ENCODE measurements around the gene FCGR1A. TPM values are rescaled to one million over a fixed set of nuclear protein-coding genes. Genes with fewer than 3 reads are reported as not detected.
A peak's percentile ranks its signal among the peaks of the same experiment; 100 is the strongest.
"Not testable (repeated sequence)": the region's sequence is repeated elsewhere in the genome, so short reads cannot be mapped to it uniquely, and the experiment has no call there.

The FCGR1A gene
- total RNA-seq, 2 donors from 2014 or later = not detected

DNA sequence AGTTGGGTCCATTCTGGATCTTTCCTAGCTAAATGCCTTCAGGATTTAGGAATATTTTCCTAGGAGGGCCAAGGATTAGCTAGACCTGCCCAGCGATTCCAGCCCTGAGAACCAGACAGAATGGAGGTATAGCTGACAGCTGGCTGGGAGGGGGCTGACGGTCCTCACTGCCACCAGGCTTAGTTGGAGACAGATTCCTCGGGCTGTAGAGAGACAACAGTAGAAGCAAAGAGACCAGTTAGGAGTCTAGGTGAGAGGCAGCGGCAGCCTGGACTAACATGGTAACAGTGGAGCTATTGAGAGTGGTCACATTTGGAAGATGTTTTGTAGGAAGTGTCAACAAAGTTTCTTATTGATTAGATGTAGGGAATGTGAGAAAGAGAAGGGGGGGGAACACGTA is 11.4 kb downstream of the FCGR1A start:
- ATAC-seq (replicated peaks); H3K4me1 Mint-ChIP-seq; H3K27ac Mint-ChIP-seq; H3K4me3 Mint-ChIP-seq; H3K9me3 Mint-ChIP-seq; H3K27me3 Mint-ChIP-seq; H3K36me3 Mint-ChIP-seq (ENCODE audit: low read depth): not testable (repeated sequence)

DNA sequence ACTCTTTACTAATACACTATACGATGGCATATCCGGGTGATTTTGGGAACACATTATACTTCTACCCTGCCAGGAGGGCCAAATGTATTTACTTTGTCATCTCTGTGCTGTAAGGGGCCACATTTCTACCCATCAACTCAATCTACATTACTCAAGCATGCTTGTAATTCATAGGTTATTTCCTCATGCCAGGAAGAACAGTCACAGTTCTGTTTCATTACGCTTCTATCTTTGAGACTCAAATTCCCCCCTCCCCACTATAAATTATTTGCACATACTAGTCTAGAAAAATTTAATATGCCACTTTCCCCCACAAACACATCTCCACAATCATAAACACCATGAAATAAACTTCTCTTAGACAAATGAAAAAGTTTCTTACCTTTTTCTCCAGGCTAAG is 19.1 kb downstream of the FCGR1A start:
- H3K27me3 Mint-ChIP-seq; H3K4me1 Mint-ChIP-seq; H3K4me3 Mint-ChIP-seq; H3K9me3 Mint-ChIP-seq; H3K36me3 Mint-ChIP-seq (ENCODE audit: low read depth); H3K27ac Mint-ChIP-seq; ATAC-seq (replicated peaks): not testable (repeated sequence)

DNA sequence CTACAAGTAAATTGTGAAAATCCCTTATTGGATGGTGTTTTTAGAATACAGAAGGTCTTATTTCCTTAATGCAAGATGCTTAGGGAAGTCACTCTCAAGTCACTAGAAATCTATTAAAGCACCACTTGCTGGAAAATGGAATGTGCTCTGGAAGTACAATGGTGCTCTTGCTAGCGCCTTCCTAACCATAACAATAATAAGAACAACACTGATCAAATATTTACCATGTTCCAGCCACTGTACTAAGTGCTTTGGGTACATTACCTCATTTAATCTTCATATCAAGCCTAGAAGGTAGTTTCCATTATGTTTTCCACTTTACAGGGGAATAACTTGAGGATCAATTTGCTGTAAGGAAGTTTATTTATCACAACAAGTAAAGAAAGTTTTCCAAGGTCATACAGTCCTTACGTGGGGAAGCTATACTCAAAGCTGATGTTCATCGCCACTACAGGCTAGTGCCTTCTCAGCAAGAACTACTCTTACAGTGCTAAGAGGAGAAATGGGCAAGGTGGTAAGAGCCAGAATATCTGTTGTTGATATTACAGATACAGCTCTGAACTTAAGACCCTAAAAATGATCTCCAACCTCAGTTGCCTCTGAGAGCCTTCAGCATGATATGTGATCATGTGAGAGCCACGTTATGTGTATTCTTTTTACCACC is 22.1 kb downstream of the FCGR1A start:
- H3K4me1 Mint-ChIP-seq; ATAC-seq (replicated peaks); H3K36me3 Mint-ChIP-seq (ENCODE audit: low read depth); H3K27me3 Mint-ChIP-seq; H3K4me3 Mint-ChIP-seq; H3K9me3 Mint-ChIP-seq; H3K27ac Mint-ChIP-seq: not testable (repeated sequence)

DNA sequence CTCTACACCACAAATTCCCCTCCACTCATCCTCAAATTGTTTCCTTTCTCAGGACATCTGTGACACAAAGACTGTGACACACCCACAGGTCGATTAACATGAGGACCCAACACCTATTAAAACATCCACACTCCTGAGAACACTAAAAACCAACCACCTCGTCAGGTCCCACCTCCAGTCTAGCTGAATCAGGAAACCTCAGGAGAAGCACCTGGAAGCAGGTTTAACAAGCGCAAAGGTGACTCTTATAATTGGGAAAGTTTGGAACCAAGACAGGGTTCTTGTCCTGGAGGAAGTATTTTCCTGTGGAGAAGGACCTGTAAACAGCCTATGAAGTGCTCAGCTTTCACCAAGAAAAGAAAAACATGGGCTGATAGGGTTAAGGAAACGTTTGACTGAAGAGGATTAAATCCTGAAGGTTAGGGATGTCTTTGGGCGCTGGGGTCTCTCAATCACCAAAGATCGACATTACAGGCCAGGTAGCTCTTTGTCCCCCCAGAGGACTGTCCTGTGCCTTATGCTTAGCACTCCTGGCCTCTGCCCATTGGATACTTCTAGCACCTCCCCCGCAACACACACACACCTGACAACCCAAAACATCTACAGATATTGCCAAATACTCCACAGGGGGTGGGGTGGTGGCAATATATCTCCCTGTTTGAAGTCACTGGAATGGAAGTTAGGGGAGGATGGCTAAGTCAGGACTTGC is 28.4 kb downstream of the FCGR1A start:
- peak overlapping the region; percentile 90 for H3K4me3 Mint-ChIP-seq
- H3K4me1 Mint-ChIP-seq; H3K27me3 Mint-ChIP-seq; H3K36me3 Mint-ChIP-seq (ENCODE audit: low read depth); H3K9me3 Mint-ChIP-seq; ATAC-seq (replicated peaks): not testable (repeated sequence)
- peak overlapping the region; percentile 93 for H3K27ac Mint-ChIP-seq

DNA sequence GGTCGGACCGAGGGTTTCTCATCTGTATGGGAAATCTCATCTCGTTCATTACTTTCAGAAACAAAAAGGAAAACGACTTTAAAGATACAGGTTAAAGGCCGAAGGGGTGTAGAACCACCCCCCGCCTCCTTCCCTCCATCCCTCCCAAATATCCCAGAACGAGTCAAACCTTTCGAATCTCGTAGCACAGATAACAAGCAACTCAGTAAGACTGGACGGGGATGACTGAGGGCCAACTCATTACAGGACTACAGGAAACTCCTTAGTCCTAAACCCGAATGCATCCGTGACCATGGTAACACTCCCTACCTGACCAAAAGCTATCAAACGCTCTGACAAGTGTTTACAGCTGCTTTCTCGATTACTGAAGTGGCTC is 29.0 kb downstream of the FCGR1A start:
- peak; percentile 65 for ATAC-seq (replicated peaks)
- H3K27me3 Mint-ChIP-seq; H3K9me3 Mint-ChIP-seq; H3K4me1 Mint-ChIP-seq; H3K36me3 Mint-ChIP-seq (ENCODE audit: low read depth): not testable (repeated sequence)
- Mint-ChIP-seq H3K4me3 (peak overlapping the region; percentile 90), H3K27ac (peak overlapping the region; percentile 93)

DNA sequence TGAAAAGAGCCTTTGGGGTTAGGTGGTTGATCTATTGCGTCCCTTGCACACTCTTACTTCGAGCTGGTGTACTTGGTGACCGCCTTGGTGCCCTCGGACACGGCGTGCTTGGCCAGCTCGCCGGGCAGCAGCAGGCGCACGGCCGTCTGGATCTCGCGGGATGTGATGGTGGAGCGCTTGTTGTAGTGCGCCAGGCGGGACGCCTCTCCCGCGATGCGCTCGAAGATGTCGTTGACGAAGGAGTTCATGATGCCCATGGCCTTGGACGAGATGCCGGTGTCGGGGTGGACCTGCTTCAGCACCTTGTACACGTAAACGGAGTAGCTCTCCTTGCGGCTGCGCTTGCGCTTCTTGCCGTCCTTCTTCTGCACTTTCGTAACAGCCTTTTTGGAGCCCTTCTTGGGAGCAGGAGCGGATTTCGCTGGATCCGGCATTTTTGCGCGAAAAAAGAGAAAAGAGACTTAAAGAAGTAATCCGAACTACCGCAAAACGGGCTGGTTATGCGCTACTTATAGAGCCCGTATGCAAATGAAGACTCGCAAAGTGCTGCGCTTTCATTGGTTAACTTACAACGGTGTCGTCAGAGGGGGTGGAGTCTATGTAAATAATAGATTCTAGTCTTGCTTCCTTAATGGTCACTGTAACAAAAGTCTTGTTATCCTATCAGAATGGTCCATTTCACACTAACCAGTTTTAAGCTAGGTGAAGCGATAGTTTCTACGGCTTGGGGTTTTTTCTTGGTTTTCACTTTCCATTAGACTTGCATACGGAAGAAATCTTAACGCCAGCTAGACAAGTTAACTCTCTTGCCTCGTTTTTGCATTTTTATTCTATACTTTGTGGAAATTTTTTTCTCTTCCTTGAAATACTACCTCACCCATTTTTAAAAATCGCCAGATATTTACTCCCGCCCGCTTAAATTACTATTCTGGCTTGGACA is 29.7 kb downstream of the FCGR1A start:
- Mint-ChIP-seq H3K4me3 (peak overlapping the region; percentile 90), H3K27ac (peak overlapping the region; percentile 93)
- not testable (repeated sequence) for H3K4me1 Mint-ChIP-seq; H3K36me3 Mint-ChIP-seq (ENCODE audit: low read depth); H3K27me3 Mint-ChIP-seq; H3K9me3 Mint-ChIP-seq
- ATAC-seq (replicated peaks) = peak; percentile 84

- Mint-ChIP-seq H3K27ac (peak overlapping the region; percentile 93), H3K4me3 (peak overlapping the region; percentile 90)
- H3K27me3 Mint-ChIP-seq; H3K4me1 Mint-ChIP-seq; H3K36me3 Mint-ChIP-seq (ENCODE audit: low read depth); H3K9me3 Mint-ChIP-seq: not testable (repeated sequence)
- peak; percentile 47 for ATAC-seq (replicated peaks)
Observed at GRCh38 chr1:149812893-149813801, 30.7 kb downstream of the FCGR1A start.

GRCh38 chr1:149820387-149820786 is 37.9 kb downstream of the FCGR1A start:
- H3K4me3 Mint-ChIP-seq; H3K27ac Mint-ChIP-seq; H3K4me1 Mint-ChIP-seq; ATAC-seq (replicated peaks); H3K9me3 Mint-ChIP-seq; H3K27me3 Mint-ChIP-seq; H3K36me3 Mint-ChIP-seq (ENCODE audit: low read depth): not testable (repeated sequence)

DNA sequence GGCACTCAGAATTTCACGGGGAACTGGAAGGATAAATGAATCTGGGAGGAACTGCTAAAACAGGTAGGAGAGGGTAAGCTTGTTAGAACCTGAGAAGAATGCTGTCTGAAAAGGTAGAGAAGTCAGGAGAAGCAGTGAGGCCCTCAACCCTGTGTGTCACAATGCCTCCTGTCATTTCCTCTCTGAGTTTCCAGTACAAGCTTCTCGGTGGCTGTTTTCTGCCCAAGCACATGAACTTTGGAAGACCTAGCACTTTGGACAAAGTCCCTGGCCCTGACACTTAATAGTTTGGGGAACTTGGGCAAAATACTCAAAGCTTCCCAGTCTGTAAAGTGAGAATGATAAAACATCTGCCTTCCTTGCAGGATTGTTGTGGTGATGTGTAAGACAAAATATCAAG is 44.1 kb downstream of the FCGR1A start:
- H3K27me3 Mint-ChIP-seq; H3K36me3 Mint-ChIP-seq (ENCODE audit: low read depth); H3K4me1 Mint-ChIP-seq; H3K27ac Mint-ChIP-seq; ATAC-seq (replicated peaks); H3K9me3 Mint-ChIP-seq; H3K4me3 Mint-ChIP-seq: not testable (repeated sequence)

GRCh38 chr1:149831764-149832315 is 49.3 kb downstream of the FCGR1A start:
- not testable (repeated sequence) for H3K27ac Mint-ChIP-seq; ATAC-seq (replicated peaks); H3K36me3 Mint-ChIP-seq (ENCODE audit: low read depth); H3K9me3 Mint-ChIP-seq; H3K27me3 Mint-ChIP-seq; H3K4me3 Mint-ChIP-seq; H3K4me1 Mint-ChIP-seq

GRCh38 chr1:149832316-149833126 is 50.0 kb downstream of the FCGR1A start:
- H3K4me3 Mint-ChIP-seq; H3K27me3 Mint-ChIP-seq; H3K9me3 Mint-ChIP-seq; H3K27ac Mint-ChIP-seq; H3K36me3 Mint-ChIP-seq (ENCODE audit: low read depth); H3K4me1 Mint-ChIP-seq: not testable (repeated sequence)
- peak; percentile 84 for ATAC-seq (replicated peaks)

DNA sequence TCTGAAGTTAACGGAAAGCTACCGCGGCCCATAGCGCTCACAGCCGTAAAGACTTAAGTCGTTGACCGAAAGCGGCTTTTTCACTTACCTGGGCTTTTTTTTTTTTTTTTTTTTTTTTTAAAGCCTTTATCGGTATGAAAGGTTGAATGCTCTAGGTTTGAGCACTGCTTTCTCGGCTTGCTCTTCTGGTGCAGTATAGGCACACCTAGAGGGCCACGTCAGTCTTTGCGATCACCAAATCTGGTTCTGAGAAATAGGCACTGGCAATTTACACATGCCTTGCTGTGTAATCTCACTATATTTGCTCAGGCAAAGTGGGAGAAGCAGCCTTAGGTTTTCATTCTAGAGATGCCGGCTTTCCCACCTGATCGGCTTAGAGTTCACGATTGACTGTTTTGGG is 50.6 kb downstream of the FCGR1A start:
- not testable (repeated sequence) for H3K36me3 Mint-ChIP-seq (ENCODE audit: low read depth); H3K4me3 Mint-ChIP-seq; H3K27me3 Mint-ChIP-seq; H3K4me1 Mint-ChIP-seq; H3K9me3 Mint-ChIP-seq; H3K27ac Mint-ChIP-seq
- ATAC-seq (replicated peaks) = peak; percentile 40

- H3K4me3 Mint-ChIP-seq, H3K27me3 Mint-ChIP-seq, H3K27ac Mint-ChIP-seq, H3K9me3 Mint-ChIP-seq: not testable (repeated sequence)
- Mint-ChIP-seq H3K36me3 (ENCODE audit: low read depth) (peaks cover 17% of the 10 kb centered on the region), H3K4me1 (peaks cover 16% of the 10 kb centered on the region)
- ATAC-seq (replicated peaks) = peak; percentile 30
Observed at GRCh38 chr1:149841149-149841548, 58.7 kb downstream of the FCGR1A start.
